Neural progenitor cell (in vitro differentiated cells): Measurements from ENCODE around the gene GSTK1.

Experiments
- EZH2 ChIP-seq: fragments of 200-600 bp; sonication (generic); IDR thresholded peaks from 2 replicates; pipeline ENCODE4 v1.6.1; 2017; ENCODE audit warnings: antibody characterized with exemption, mild to moderate bottlenecking, moderate library complexity
- TF ChIP-seq, protein P1 (sequence below): fragments of 200-600 bp; sonication (generic); IDR thresholded peaks from 2 replicates; pipeline ENCODE4 v1.5.1; 2017; ENCODE audit warnings: antibody characterized with exemption, mild to moderate bottlenecking

DNA sequence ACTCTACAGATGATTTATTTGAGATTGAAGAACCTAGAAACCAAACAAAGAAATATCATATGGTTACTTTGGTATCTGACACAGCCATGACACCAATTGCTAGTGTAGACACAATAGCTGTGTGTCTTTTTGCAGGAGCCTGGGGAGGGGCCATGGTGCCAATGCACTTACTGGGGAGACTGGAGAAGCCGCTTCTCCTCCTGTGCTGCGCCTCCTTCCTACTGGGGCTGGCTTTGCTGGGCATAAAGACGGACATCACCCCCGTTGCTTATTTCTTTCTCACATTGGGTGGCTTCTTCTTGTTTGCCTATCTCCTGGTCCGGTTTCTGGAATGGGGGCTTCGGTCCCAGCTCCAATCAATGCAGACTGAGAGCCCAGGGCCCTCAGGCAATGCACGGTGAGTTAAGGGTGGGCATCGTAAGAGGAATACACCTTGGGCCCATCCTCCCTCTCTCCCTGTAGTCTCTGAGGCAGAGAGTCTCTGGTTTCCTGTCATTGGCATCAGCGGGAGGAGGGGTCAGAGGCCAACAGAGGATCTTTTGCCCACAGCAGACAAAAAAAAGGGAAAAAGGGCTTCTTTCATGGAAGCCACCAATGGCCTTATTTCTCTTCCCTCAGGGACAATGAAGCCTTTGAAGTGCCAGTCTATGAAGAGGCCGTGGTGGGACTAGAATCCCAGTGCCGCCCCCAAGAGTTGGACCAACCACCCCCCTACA lies 22.7 kb downstream of the GSTK1 start:
- TF ChIP-seq, protein P1, sequence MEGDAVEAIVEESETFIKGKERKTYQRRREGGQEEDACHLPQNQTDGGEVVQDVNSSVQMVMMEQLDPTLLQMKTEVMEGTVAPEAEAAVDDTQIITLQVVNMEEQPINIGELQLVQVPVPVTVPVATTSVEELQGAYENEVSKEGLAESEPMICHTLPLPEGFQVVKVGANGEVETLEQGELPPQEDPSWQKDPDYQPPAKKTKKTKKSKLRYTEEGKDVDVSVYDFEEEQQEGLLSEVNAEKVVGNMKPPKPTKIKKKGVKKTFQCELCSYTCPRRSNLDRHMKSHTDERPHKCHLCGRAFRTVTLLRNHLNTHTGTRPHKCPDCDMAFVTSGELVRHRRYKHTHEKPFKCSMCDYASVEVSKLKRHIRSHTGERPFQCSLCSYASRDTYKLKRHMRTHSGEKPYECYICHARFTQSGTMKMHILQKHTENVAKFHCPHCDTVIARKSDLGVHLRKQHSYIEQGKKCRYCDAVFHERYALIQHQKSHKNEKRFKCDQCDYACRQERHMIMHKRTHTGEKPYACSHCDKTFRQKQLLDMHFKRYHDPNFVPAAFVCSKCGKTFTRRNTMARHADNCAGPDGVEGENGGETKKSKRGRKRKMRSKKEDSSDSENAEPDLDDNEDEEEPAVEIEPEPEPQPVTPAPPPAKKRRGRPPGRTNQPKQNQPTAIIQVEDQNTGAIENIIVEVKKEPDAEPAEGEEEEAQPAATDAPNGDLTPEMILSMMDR: no peak
- TF ChIP-seq EZH2: no peak
